ENCODE measurements around the gene CNNM1.
A peak's percentile ranks its signal among the peaks of the same experiment; 100 is the strongest.

CNNM1 gene

GRCh38 chr10:99418910-99419624 is 89.9 kb downstream of the CNNM1 start:
- DNase-seq (ENCODE audit: low read depth in 2 of 2) = no peak

DNA sequence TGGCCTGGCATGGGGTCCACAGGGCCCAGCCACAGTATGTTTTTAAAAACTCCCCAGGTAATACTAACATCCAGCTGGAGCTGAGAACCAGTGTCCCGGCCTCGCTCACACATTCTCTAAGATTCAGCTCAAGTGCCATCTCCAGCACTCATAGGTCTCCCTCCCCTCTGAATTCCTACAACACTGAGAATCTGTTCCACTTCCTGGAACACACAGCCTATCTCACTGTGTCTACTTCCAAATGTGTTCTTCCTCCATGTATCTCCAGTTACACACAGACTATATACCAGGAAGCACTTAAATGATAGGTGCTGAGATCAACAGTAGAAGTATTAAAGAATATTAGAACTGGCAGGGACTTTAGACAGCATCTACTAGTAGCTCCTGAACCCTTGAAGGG is 90.5 kb downstream of the CNNM1 start:
- no peak for DNase-seq (ENCODE audit: low read depth in 2 of 2)

DNA sequence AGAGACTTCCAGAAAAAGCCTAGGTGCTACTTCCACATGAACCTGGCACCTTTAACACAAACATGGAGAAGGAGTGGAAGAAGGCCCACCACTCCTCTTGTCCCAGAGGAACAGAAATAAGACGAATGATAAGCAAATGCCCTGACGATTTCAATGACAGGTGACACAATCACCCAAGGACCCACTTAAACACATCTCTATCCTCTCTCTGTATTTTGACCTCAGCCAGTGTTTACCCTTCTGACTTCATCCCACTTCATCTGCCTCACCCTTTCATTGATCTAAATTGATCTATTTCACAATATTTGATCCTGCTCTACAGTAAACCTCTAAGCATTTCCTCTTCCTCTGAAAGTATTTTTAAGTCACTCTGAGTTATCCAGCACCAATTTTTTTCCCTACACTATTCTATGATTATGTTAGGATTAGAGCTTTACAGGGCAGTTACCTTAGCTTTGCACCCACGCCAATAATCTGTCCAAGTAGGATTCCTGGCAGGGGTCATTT is 92.1 kb downstream of the CNNM1 start:
- no peak for DNase-seq (ENCODE audit: low read depth in 2 of 2)

GRCh38 chr10:99422529-99423096 is 93.5 kb downstream of the CNNM1 start:
- no peak for DNase-seq (ENCODE audit: low read depth in 2 of 2)

- no peak for DNase-seq (ENCODE audit: low read depth in 2 of 2)
Measured at GRCh38 chr10:99424656-99425055, 95.5 kb downstream of the CNNM1 start.

DNA sequence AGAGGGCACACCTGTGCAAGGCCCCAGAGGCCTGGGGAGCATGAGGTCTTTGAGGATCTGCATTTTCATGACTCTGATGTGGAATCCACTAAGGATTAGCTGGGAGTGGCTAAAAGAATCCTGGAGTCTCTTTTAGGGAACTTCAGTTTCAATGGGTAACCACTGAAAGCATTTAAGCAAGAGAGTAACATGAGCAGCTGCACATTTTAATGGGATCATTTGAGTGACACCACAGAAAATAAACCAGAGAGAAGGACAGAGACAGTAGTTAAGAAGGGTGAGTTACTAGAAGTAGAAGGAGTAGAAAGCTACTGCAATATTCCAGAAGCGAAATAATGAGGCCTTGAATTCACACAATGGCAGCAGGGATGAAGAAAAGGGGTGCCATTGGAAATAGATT is 96.0 kb downstream of the CNNM1 start:
- no peak for DNase-seq (ENCODE audit: low read depth in 2 of 2)

DNA sequence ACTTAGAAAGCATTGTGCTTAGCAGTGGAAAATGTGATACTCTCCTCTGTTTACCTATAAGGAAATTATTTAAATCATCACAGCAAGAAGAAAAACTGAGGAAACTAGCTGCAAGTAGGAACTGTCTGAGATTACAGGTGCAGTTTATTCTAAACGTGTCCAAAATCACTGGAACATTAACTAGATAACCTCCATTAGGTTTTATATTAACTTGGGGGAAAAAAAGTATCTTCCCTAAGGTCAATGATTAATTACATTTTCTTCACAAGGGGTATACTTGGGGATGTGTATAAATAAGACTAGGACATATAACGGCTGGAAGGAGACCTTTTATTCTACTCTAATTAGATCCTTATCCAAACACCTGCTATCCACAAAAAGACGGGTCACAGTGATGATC is 97.5 kb downstream of the CNNM1 start:
- no peak for DNase-seq (ENCODE audit: low read depth in 2 of 2)

DNA sequence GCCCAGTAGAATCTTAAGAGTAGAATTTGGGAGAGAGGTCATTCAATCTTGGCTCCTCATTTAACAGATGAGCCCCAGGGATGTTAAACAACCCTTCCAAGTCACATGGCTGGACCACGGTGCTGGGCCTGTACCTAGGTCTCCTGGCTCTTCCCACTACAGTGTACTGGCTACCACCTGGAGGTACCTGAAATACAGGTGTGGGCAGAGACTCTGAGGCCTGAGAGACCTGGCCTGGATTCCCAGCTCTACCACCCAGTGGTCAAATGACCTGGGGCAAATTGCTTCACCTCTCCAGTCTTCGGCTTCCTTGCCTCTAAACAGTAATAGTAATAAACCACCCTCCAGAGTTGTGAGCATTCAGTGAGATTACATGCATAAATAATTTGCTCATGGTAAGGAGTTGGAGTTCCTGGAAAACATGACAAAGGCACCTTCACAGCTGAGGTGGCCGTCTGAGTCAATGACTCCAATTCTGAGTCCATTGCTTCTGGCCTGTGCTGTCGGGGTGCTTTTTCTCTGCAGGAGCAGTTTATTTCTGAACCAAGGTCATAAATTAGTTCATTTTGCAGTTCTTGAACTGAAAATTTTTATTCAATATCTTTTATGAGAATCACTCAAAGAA is 98.5 kb downstream of the CNNM1 start:
- DNase-seq (ENCODE audit: low read depth in 2 of 2) = no peak

DNA sequence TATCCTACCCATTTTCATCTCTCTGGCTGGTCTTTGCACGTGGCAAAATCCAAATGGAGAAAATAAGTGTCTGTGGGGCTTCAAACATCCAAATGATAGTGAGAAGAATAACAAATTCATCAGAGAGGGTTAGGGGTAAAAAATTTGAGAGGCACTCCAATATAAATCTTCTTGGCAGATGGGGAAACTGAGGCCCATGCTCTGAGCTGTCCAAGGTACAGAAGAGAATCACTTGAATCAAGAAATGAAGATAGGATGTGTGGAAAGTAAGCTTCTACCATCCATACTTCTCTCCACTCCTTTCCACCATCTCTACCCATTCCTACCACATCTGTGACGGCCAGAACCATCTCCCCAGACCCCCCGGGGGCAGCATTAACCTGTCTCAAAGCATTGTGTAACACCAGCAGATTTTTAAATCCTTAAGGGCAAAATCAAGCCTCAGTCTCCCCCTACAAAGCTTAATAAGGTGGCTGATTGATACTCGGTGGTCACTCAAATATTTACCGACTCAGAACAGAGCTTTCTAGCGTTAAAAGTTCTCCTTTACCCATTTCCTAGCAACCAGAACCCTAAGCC is 100.5 kb downstream of the CNNM1 start:
- no peak for DNase-seq (ENCODE audit: low read depth in 2 of 2)

DNA sequence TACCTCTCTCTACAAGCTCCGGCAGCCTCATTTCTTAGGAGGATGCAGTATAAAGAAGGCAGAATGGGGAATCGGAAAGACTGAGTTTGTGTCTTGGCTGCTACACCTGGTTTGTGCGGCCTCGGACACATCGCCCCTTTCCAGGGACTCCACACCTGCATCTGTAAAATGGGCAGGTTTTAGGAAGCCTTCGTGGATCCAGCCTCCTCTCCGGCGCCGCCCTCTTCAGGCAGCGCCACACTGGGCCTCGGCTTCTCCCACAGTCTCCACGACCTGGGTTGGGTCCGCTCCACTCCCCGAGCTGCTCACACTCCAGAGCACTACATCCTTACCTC is 100.9 kb downstream of the CNNM1 start:
- no peak for DNase-seq (ENCODE audit: low read depth in 2 of 2)

DNA sequence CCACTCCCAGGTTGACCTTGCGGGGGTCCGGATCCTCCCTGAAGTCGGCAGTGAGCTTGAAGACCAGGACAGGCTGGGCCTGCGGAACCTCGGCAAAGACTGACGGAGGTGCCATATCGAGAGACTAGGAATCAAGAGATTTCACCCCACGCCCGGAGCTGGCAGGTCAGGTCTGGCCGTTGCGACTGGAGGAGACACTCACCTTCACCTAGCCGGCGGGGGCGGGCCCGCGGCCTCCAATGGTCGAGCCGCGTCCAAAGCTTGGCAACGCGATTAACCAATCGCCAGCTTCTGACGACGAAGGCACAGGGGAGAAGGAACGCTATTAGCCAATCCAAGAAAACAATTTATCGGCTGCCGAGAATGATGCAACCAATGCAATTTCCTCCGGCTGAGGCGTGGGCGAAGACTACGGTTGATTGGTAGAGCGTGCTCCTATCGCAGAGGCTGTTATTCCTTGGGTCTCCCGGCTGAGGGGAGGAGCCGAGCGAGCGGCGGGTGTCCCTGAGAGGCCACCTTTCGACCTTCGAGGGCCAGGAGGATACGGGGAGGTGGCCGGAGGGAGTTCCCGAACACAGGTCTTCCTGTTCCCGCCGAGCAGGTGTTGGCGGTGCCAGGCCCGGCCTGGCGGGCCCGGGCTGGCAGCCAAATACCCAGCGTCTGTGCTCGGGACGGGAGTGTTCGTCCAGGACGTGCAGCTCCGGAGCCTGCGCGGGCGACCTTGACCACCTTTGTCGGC is 101.5 kb downstream of the CNNM1 start, which contains the start of gene GOT1:
GOT1 (minus strand) TSS at position 174 of the 739 bp plus-strand sequence; CDS start at position 115, 59 bp downstream.
- DNase-seq (ENCODE audit: low read depth in 2 of 2) = peak; percentile 97 to 98

DNA sequence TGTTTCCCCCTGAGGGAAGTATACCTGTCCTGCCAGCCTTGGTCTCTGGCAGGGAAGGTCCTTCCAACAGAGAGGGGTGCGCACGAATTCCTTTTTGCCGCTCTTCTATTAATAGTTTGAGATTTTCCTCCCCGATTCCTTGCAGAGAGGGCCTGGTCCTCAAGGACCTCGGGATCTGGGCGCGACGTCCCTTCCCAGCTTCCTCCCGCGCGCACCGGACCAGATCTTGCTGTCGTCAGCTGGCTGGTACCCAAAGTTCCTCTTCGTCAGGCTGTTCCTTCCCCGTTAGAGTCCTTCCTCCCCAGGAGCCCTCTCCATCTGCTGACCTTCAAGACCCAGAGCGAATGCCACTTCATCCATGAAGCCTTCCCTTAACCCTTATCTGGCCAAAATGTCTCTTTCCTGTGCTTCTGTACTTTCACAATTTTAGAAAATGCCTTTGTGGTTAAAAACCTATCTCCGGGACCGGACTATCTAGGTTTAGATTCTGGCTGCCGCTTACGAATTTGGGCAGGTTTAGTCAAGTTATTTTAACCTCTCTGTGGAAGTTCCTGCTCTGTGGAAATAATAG is 102.1 kb downstream of the CNNM1 start:
- no peak for DNase-seq (ENCODE audit: low read depth in 2 of 2)

DNA sequence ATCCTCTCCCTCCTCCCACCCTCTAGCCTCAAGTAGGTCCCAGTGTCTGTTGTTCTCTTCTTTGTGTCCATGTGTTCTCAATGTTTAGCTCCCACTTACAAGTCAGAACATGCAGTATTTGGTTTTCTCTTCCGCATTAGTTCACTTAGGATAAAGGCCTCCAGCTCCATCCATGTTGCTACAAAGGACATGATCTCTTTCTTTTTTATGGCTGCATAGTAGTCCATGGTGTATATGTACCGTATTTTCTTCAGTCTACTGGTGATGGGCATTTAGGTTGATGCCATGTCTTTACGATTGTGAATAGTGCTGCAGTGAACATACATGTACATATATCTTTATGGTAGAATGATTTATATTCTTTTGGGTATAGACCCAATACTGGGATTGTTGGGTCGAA is 102.9 kb downstream of the CNNM1 start:
- no peak for DNase-seq (ENCODE audit: low read depth in 2 of 2)

DNA sequence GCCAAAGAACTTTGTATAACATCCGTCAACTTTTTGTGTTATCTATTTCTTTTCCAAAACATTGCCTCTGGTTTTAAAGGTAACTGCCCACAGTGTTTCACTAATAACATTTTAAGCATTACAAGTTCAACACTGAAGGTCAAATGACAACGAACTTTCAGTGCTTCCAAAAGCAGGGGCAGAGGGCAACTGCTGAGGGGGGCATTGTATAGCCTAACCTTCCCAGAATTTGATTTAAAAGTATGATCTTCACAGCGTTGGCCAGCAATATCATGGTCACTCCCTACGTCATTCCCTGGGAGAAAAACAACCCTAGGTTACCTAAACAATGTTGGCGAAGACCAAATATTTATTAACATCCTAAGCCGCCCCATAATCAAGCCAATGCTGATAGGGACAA is 103.7 kb downstream of the CNNM1 start:
- no peak for DNase-seq (ENCODE audit: low read depth in 2 of 2)

DNA sequence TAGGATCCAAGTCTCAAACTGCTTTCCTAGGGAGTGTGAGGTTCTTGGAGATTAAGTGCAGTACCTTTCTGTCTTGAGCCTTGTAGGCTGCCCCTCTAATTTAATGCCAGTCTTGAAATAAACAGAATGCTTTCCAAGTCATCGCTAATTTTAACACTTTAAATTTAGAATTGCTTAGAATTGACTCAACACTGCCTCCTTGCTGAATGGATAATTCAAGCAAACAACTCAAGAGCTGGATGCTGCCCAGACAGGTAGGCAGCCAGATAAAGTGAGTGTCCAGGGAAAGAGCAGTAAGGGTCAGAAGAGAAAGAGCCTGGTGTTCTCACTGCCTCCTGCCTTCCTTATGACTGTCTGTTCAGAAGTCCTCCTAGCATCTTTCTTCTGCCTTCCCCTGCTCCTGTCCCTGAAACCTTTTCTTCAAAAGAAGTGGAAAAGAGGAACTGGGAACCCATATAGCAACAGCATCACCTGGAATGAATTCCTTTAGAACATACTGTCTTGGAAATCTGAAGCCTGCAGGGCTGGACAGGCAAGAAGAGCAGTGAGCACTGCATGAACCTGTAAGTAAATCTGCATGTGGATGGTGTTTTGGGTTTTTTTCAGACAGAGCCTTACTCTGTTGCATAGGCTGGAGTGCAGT is 104.3 kb downstream of the CNNM1 start:
- no peak for DNase-seq (ENCODE audit: low read depth in 2 of 2)

DNA sequence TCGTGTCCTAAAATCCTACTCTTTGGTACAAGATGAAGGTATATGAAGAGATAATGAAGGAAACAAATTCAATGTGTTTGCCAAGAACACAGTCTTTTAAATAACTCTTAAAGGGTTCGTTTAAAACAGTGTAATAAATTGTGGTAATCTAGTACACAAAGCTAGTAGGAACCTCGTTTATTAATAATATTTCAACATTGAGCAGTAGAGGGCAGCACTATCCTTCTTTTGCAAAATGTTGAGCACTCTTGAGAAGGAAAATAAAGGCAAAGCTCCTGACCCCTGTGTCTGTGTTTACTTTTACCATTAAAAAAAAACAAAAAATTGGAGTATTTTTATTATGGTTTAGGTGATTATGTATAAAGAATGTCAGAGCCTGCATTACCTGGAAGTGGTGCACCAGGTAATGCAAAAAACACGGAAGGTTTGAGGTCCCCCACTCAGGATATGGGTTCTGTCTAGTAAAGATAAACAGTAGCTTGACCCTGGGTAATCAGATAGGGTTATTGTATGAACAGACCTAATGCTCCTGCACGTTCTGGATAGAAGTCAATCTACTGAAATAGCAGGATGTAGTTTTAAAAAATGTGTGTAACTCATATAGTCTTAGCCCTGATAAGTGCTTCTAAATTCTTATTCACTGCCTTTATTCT is 107.0 kb downstream of the CNNM1 start:
- DNase-seq (ENCODE audit: low read depth in 2 of 2) = peak in 1 of 2 experiments; percentile 7

DNA sequence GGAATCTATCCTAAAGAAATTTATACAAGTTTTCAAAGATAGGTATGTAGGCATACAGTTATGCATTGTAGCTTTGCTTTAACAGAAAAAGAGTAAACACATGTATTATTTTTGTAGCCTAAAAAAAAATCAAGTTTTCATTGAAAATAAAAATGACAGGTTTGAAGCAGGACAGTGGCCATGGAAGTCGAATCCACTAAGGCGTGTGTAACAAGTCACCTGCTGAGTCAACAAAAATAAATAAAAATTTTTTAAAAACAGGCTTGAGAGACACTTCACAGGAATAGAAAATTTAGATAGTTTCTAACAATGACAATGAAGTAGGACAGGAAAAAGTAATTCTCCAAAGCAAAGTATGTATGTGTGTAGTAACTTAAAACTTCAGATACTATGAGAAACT is 109.7 kb downstream of the CNNM1 start:
- no peak for DNase-seq (ENCODE audit: low read depth in 2 of 2)

DNA sequence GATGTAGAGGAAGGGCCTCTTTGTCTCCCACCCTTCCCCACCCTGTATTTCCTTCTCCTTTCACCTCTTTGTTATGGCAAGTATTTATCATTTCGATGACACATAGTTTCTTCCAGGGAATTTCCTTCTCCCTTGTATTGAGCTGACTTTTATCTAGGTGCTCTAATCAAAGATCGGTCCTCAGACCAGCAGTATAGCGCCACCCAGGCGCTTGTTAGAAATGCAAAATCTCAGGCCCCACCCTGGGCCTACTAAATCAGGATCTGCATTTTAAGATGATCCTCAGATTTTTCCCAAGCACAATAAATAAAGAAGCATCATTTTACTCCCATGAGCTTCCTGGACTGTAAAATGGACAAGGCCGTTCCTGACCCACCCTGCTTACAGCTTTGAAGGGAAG is 113.2 kb downstream of the CNNM1 start:
- no peak for DNase-seq (ENCODE audit: low read depth in 2 of 2)

DNA sequence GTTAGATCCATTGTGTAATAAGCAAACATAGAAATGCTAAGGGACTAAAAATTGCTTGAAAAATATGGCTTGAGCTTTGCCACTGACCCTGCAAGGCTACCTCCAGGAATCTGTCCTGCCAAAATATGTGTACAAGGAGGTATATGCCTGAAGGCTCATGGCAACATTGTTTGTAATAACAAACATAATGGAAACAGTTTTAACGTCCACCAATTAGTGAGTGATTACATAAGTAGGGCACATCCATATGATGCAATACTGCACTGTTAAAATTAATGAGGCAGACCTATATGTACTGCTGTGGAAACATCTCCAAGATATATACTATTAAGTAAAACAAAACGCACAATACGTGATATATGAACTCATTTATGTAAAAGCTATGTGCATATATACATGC is 114.3 kb downstream of the CNNM1 start:
- DNase-seq (ENCODE audit: low read depth in 2 of 2) = no peak
